DMS79 treated with DMSO at 0.1 percent for 48 hours (cell line): Measurements from ENCODE around the gene KRT25.
A peak's percentile ranks its signal among the peaks of the same experiment; 100 is the strongest.
"Not testable (repeated sequence)": the region's sequence is repeated elsewhere in the genome, so short reads cannot be mapped to it uniquely, and the experiment has no call there.

Source experiments
- DNase-seq: peaks from one replicate; lab custom pipeline; 2025; lab: John Stamatoyannopoulos, UW

Gene KRT25

GRCh38 chr17:40751065-40751464 lies 4.1 kb downstream of the KRT25 start:
- no peak for DNase-seq

GRCh38 chr17:40750391-40750790 lies 4.7 kb downstream of the KRT25 start:
- DNase-seq, result peak; percentile 21

- DNase-seq, result not testable (repeated sequence)
Observed at GRCh38 chr17:40748666-40749065, 6.5 kb downstream of the KRT25 start.

- no peak for DNase-seq
Observed at GRCh38 chr17:40738553-40738952, 16.6 kb downstream of the KRT25 start.

- DNase-seq, result no peak
Observed at GRCh38 chr17:40735016-40735415, 20.1 kb downstream of the KRT25 start.

GRCh38 chr17:40734018-40734417 lies 21.1 kb downstream of the KRT25 start:
- DNase-seq, result no peak

GRCh38 chr17:40730970-40731369 lies 24.2 kb downstream of the KRT25 start:
- DNase-seq, result no peak

GRCh38 chr17:40727447-40728231 lies 27.5 kb downstream of the KRT25 start:
- DNase-seq, result no peak

- DNase-seq, result no peak
Observed at GRCh38 chr17:40726919-40727318, 28.2 kb downstream of the KRT25 start.

GRCh38 chr17:40724656-40725055 lies 30.5 kb downstream of the KRT25 start:
- no peak for DNase-seq

GRCh38 chr17:40722241-40722640 lies 32.9 kb downstream of the KRT25 start:
- DNase-seq, result no peak

- no peak for DNase-seq
Observed at GRCh38 chr17:40720899-40721298, 34.2 kb downstream of the KRT25 start.

GRCh38 chr17:40718930-40719329 lies 36.2 kb downstream of the KRT25 start:
- no peak for DNase-seq

- DNase-seq, result no peak
Observed at GRCh38 chr17:40717776-40718175, 37.4 kb downstream of the KRT25 start.

GRCh38 chr17:40714473-40714872 lies 40.7 kb downstream of the KRT25 start:
- no peak for DNase-seq

GRCh38 chr17:40707745-40708144 lies 47.4 kb downstream of the KRT25 start:
- no peak for DNase-seq

GRCh38 chr17:40705584-40705983 lies 49.5 kb downstream of the KRT25 start:
- DNase-seq, result no peak

GRCh38 chr17:40703652-40704051 lies 51.5 kb downstream of the KRT25 start, which contains the start of gene KRT24:
Gene KRT24 (minus strand): TSS chr17:40703752. CDS start chr17:40703693, 59 bp downstream.
- no peak for DNase-seq

- DNase-seq, result no peak
Observed at GRCh38 chr17:40702271-40702670, 52.9 kb downstream of the KRT25 start.

- DNase-seq, result no peak
Observed at GRCh38 chr17:40699853-40700252, 55.3 kb downstream of the KRT25 start.

GRCh38 chr17:40699371-40699770 lies 55.8 kb downstream of the KRT25 start:
- DNase-seq, result no peak
